Body of pancreas (tissue), 4 donors: ENCODE results near the gene CXorf58. TPM values are rescaled to one million over a fixed set of nuclear protein-coding genes. Genes with fewer than 3 reads are reported as not detected.
A peak's percentile ranks its signal among the peaks of the same experiment; 100 is the strongest.

ENCODE experiments used
- ATAC-seq: fragments of 150-250 bp; one replicate; pipeline ENCODE4 v1.9.1; 2016
- DNase-seq, 4 donors: peaks; one replicate each; pipeline ENCODE4 v3.0.0-alpha.2; 2019
- H3K27ac ChIP-seq, 4 donors: fragments of 200-600 bp; sonication (generic); 1 replicate in 3 of 4; 2 replicates in 1 of 4; pipeline versions ENCODE4 v1.5.1 to v1.6.1; 2016 to 2019; ENCODE audit warnings: mild to moderate bottlenecking in 1 of 4, mixed read lengths in 1 of 4, moderate library complexity in 1 of 4
- H3K27me3 ChIP-seq, 2 donors: fragments of 200-600 bp; sonication (generic); one replicate each; pipeline ENCODE4 v1.6.0; 2016; ENCODE audit warnings: mild to moderate bottlenecking in 1 of 2
- H3K36me3 ChIP-seq, 2 donors: fragments of 200-600 bp; sonication (generic); replicated peaks in 1 of 2; 2 replicates each; pipeline ENCODE4 v1.5.1; 2016; ENCODE audit warnings: low read depth in 2 of 2; ENCODE audit not compliant: insufficient read depth in 1 of 2
- H3K4me1 ChIP-seq: fragments of 200-600 bp; sonication (generic); one replicate; pipeline ENCODE4 v1.6.0; 2016
- H3K4me3 ChIP-seq, 2 donors: fragments of 200-600 bp; sonication (generic); 1 replicate in 1 of 2; 2 replicates in 1 of 2; pipeline ENCODE4 v1.5.1; 2016 to 2019
- H3K9me3 ChIP-seq, 3 donors: fragments of 200-600 bp; sonication (generic); 1 replicate in 2 of 3; 2 replicates in 1 of 3; pipeline ENCODE4 v1.5.1; 2016
- CTCF ChIP-seq, 7 experiments: fragments of 450-650 bp in 4 of 7; fragments of 200-600 bp in 3 of 7; sonication (generic) in 3 of 7; IDR thresholded peaks; one replicate each; pipeline ENCODE4 v1.5.1; 2016 to 2019; ENCODE audit warnings: antibody characterized with exemption in 7 of 7
- POLR2A ChIP-seq, 3 donors: fragments of 450-650 bp; IDR thresholded peaks; one replicate each; pipeline ENCODE4 v1.6.1; 2016; ENCODE audit warnings: antibody characterized with exemption in 3 of 3, mild to moderate bottlenecking in 2 of 3
- WGBS, 2 donors: methylation state at CpG; one replicate each; pipeline ENCODE4 v1.1.5; 2017; 5-methylcytosine and 5-hydroxymethylcytosine counted together
- intact Hi-C: fragments of 100-400 bp; cut with DNase I; formaldehyde crosslinking; loops from one replicate; pipeline ENCODE4 v1.15.1; 2023
- total RNA-seq, 2 donors: library from RNA; depleted of rRNA; stranded (reverse); fragments of >200 nt; gene quantifications; one replicate each; pipeline ENCODE4 v1.1.0, GENCODE V29; 2016

Gene CXorf58
- total RNA-seq, 2 donors from 2014 or later: 0.26 TPM; not detected in 1

GRCh38 chrX:23900220-23900797 lies 7.5 kb upstream of the CXorf58 start:
- ATAC-seq (no peak), DNase-seq (peak in 1 of 4 donors; percentile 22)
- intact Hi-C loops: loop anchor here (10.0 kb wide), 1 partner anchor 206 kb away; no protein-coding TSS in a partner anchor
- Histone ChIP-seq H3K4me1 (peaks cover 7% of the 10 kb centered on the region), H3K36me3 (no peaks in the 10 kb centered on the region), H3K9me3 (no peaks in the 10 kb centered on the region), H3K4me3 (no peak overlapping the region), H3K27ac (peak overlapping the region in 2 of 4 donors; percentile 65 to 74), H3K27me3 (no peaks in the 10 kb centered on the region)
- no peak for TF ChIP-seq CTCF (IDR thresholded peaks at IDR 0.05)
- no peak for TF ChIP-seq POLR2A (IDR thresholded peaks at IDR 0.05)
- WGBS, 2 donors: 57 to 73% methylated on average over 6 to 12 of the region's 12 CpGs

GRCh38 chrX:23901060-23901459 lies 6.7 kb upstream of the CXorf58 start:
- peaks cover 10% of the 10 kb centered on the region for H3K4me1 ChIP-seq
- H3K9me3 ChIP-seq: no peaks in the 10 kb centered on the region
- TF ChIP-seq CTCF (IDR thresholded peaks at IDR 0.05) (no peak), POLR2A (IDR thresholded peaks at IDR 0.05) (no peak)
- ATAC-seq (no peak), DNase-seq (peak in 1 of 4 donors; percentile 22)
- intact Hi-C loops: loop anchor here (10.0 kb wide), 1 partner anchor 206 kb away; no protein-coding TSS in a partner anchor
- no peaks in the 10 kb centered on the region for H3K27me3 ChIP-seq
- H3K27ac ChIP-seq: peak overlapping the region in 3 of 4 donors; percentile 43 to 74 (median 65)
- no peaks in the 10 kb centered on the region for H3K36me3 ChIP-seq
- no peak overlapping the region for H3K4me3 ChIP-seq
- 63 to 86% methylated on average over 3 of the region's 3 CpGs for WGBS, 2 donors

- WGBS, 2 donors: 0% methylated on average over 1 of the region's 1 CpG
- H3K9me3 ChIP-seq: no peaks in the 10 kb centered on the region
- H3K27ac ChIP-seq: peak overlapping the region; percentile 27 to 74 (median 54)
- peak; percentile 81 for ATAC-seq
- H3K4me3 ChIP-seq: no peak overlapping the region
- TF ChIP-seq POLR2A (IDR thresholded peaks at IDR 0.05) (no peak), CTCF (IDR thresholded peaks at IDR 0.05) (peak in 5 of 7 experiments; percentile 13 to 68 (median 65))
- peak; percentile 50 to 79 (median 66) for DNase-seq
- no peaks in the 10 kb centered on the region for H3K27me3 ChIP-seq
- H3K36me3 ChIP-seq: no peaks in the 10 kb centered on the region
- H3K4me1 ChIP-seq: peaks cover 17% of the 10 kb centered on the region
- intact Hi-C loops: loop anchor here (10.0 kb wide), 1 partner anchor 207 kb away; no protein-coding TSS in a partner anchor
Measured at GRCh38 chrX:23901805-23902204, 6.0 kb upstream of the CXorf58 start.

- Histone ChIP-seq H3K27me3 (no peaks in the 10 kb centered on the region), H3K4me1 (peaks cover 17% of the 10 kb centered on the region), H3K27ac (peak overlapping the region in 3 of 4 donors; percentile 43 to 74 (median 65)), H3K9me3 (no peaks in the 10 kb centered on the region), H3K36me3 (no peaks in the 10 kb centered on the region), H3K4me3 (no peak overlapping the region)
- TF ChIP-seq POLR2A (IDR thresholded peaks at IDR 0.05) (no peak), CTCF (IDR thresholded peaks at IDR 0.05) (peak in 6 of 7 experiments; percentile 11 to 86 (median 62))
- ATAC-seq (peak; percentile 77), DNase-seq (peak in 1 of 4 donors; percentile 32)
- intact Hi-C loops: loop anchor here (10.0 kb wide), 1 partner anchor 208 kb away; no protein-coding TSS in a partner anchor
- WGBS, 2 donors: 0% methylated on average over 2 of the region's 2 CpGs
Measured at GRCh38 chrX:23902419-23902818, 5.4 kb upstream of the CXorf58 start.
